ENCODE measurements around the gene STRN3.
"Not testable (repeated sequence)": the region's sequence is repeated elsewhere in the genome, so short reads cannot be mapped to it uniquely, and the experiment has no call there.

The STRN3 gene

DNA sequence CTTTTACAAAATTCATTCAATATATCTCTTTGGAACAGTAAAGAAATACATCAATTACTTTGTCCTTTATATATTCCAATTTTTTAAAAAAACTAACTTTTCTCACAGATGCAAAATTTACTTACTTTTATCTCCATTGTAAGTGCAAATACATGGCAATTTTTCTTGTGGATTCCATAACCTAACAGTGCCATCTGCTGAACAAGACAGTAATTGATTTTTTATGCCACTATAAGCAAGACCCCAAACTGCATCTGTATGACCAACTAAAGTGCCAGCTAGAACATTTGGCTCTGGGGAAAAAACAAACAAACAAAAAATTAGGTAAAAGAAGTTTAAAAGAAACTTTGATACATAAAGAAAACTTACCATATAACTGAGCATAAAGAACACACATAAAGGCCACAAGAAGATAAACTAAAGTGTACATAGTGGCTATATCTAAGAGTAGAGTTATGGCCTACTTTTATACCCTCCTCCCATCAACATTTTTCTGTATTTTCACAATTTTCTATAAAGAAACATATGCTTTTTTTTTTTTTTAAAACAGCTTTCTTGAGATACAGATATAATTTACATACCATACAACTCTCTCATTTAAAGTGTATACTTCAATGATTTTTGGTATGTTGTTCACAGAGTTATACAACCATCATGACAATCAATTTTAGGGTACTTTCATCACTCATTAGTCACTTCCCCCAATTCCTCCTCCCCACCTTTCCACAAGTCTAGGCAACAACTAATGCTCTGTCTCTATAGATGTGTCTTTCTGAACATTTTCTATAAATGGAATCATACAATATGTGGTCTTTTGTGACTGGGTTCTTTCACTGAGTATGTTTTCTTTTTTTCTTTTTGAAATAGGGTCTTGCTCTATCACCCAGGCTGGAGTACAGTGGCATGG, 119.2 kb downstream of the STRN3 start:
- no peak for ATAC-seq

DNA sequence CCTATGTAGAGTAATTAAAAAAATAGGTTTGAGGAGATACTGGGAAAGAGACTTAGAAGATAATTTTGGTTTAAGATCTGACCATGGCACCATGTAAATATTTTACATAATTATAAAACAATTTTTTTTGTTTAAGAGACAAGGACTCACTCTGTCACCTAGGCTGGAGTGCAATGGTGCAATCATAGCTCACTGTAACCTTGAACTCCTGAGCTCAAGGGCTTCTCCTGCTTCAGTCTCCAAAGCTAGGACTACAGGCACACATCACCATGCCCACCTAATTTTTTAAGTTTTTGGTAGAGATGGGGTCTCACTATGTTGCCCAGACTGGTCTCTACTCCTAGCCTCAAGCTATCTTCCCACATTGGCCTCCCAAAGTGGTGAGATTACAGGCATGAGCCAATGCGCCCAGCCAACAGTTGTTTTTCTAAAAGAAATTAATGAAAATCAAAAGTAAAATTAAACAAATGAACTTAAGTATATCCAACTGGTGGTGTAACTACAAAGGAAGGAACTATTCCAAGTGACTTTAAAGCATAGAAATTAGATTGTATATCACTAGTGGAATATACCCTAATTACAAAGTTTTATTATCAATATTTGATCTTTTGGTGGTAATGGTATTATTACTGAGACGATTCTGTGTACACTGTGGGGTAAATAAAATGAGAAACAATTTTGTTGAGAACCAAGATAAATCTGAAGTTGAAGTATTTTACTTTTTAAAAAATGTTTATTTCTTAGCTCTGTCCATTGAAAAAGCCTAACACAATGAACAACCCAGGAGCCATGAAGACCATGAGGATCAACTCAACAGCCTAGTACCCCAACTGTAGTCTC, 122.7 kb downstream of the STRN3 start:
- no peak for ATAC-seq

- not testable (repeated sequence) for ATAC-seq
These were observed 129.1 kb downstream of the STRN3 start for GRCh38 chr14:30897121-30897520.

DNA sequence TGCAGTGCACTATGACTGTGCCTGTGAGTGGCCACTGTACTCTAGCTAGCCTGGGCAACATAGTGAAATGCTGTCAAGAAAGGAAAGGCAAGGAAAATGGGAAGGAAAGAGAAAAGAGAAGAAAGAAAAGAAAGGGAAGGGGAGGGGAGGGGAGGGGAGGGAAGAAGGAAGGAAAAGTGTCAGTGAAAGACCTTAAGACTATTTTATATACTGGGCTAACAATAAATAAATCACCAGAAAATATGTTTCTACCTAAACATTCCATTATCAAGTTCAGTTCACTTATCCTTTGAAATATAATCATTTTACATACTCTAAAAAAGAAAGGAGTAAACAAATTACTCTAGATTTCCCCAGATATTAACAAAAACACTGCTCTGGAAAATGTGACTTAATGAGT, 129.7 kb downstream of the STRN3 start:
- no peak for ATAC-seq

DNA sequence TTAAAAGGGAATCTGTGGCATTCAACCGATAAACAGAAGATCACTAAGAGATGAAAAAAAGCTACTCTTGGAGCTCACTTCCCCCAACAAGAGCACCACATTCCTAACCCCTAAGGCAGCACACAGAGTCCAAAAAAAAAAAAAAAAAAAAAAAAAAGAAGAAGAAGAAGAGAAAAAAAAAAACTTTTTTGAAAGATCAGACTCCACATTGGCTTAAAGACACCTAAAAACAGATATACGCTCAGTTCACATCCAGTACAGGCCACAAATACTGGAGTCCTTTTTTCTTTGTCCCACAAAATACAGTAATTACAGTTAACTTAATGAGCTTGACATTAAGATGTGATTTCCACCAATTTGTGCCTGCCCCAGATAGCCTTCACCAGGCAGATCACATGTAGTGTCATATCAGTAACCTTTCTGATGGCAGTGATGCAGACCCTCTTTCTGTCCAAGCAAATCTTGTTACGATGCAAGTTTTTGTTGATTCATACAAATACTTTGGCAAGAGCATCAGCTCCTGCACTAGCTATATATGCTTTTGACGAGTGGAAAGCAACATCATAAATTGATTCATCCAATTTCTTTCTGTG, 131.2 kb downstream of the STRN3 start:
- no peak for ATAC-seq

DNA sequence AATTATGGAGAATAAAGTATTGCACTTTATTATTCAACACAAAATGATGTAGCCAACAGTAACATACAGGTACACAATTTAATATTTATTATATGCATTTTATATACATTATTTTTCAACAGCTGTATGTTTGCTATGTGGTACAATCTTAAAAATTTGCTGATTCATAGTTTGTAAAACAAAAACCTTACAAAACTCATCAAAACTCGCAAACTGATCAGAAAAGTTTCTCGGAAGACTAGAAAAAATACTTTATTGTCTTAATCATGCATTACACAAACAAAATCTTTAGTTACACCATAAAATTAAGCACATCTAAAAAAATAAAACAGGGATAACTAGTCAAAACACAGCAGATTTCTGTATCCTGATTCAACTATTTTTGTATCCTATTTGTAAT, 132.4 kb downstream of the STRN3 start:
- no peak for ATAC-seq

- ATAC-seq, result no peak
These were observed 137.0 kb downstream of the STRN3 start for GRCh38 chr14:30889244-30889594.

DNA sequence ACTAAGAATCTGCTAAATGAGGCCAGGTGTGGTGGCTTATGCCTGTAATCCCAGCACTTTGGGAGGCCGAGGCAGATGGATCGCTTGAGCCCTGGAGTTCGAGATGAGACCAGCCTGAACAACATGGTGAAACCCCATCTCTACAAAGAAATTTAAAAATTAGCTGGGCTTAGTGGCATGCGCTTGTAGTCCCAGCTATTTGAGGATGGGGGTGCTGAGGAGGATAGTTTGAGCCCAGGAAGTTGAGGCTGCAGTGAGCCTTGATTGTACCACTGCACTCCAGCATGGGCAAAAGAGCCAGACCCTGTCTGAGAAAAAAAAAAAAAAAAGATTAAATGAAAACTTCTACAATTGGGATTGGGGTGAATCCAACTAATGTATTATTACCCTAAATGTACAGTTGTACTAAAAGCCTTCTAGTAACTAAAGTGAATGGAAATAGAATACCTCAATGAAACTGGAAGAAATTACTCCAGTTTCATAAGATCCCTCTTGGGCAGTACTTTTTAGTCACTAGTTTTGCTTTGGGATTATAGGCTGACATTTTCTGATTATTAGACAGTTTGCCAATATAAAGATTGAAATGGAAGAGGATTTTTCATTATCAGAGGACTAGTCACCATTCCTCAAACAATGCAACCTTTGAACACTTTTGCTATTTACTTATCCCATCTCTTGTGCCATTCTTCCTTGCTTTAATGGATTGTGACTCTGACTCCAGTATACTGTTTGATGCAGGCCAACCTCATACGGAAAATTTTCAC, 137.5 kb downstream of the STRN3 start:
- no peak for ATAC-seq

- no peak for ATAC-seq
These were observed 140.1 kb downstream of the STRN3 start for GRCh38 chr14:30885840-30886740.

DNA sequence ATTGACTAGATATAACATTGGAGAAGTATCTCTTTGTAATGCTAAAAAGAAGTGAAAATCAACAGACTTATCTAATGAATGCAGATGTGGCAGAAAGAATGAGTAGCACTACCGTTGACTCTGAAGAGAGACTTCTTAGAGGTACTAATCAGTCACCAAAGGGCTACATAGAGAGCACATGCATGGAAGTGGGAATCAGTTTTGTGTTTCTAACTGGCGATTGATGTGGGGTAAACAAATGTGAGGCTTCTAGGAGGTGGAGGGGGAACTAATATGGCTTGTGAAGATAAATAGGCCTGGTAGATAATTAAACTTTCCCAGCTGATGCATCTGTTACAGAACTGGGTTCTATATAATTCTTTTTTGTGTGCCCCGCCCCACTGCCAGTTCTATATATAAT, 141.3 kb downstream of the STRN3 start:
- no peak for ATAC-seq

- no peak for ATAC-seq
These were observed 142.5 kb downstream of the STRN3 start for GRCh38 chr14:30883508-30884294.

DNA sequence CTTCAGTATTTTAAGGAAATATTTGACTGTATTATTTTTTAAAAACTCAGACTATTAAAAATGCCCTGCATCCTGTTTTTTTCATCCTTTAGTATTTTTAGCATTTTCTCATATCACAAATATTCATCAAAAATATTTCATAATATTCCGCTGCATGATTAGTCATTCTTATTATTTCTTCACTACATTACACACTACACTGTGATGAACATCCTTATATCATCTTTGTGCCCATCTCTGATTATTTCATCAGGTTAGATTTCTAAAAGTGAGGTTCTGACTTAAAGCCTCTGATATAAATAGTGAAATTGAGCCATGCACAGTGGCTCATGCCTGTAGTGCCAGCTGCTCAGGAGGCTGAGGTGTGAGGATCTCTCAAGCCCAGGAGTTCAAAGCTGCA, 143.7 kb downstream of the STRN3 start:
- ATAC-seq, result no peak

DNA sequence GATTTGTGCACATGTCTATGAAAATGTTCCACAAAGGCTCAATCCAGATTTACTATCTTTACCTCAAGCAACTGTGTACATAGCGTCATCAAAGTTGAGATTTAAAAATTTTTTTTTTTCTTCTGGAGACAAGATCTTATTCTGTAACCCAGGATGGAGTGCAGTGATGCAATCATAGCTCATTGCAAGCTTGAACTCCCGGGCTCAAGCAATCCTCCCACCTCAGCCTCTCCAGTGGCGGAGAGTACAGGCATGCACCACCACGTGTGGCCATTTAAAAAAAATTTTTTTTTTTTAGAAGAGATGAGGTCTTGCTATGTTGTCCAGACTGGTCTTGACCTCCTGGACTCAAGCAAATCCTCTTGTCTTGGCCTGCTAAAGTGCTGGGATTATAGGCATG, 149.5 kb downstream of the STRN3 start:
- ATAC-seq, result no peak

GRCh38 chr14:30875788-30876053, 150.5 kb downstream of the STRN3 start:
- ATAC-seq, result no peak

GRCh38 chr14:30874999-30875787, 151.0 kb downstream of the STRN3 start:
- ATAC-seq, result peak; percentile 21 to 36

DNA sequence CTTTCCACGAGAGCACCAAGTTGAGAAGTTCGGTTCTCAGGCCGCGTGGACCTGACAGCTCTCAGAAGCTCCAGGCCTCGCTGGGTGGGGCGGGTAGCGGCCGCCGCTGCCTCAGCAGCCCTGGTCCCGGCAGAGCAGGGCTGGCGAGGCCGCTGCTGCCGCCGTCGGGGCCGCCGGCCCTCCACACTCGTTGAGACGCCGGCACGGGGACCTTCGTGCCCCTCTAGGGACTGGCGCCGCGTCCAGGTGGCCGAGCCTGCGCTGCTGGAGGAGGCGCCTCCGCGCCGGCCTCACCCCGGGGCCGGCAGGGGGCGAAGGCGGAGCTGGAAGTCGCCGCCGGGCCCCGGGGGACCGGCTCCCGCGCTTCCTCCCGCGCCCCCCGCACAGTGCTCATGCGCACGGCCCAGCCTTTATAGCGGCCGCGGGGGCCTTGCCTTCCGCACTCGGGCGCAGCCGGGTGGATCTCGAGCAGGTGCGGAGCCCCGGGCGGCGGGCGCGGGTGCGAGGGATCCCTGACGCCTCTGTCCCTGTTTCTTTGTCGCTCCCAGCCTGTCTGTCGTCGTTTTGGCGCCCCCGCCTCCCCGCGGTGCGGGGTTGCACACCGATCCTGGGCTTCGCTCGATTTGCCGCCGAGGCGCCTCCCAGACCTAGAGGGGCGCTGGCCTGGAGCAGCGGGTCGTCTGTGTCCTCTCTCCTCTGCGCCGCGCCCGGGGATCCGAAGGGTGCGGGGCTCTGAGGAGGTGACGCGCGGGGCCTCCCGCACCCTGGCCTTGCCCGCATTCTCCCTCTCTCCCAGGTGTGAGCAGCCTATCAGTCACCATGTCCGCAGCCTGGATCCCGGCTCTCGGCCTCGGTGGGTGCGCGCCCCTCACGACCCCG, 151.8 kb downstream of the STRN3 start, which contains the start of gene COCH:
TSS of gene COCH (plus strand) at position 440 of the 879 bp plus-strand sequence. CDS start at position 820, 380 bp downstream.
- ATAC-seq, result peak; percentile 60 to 64

DNA sequence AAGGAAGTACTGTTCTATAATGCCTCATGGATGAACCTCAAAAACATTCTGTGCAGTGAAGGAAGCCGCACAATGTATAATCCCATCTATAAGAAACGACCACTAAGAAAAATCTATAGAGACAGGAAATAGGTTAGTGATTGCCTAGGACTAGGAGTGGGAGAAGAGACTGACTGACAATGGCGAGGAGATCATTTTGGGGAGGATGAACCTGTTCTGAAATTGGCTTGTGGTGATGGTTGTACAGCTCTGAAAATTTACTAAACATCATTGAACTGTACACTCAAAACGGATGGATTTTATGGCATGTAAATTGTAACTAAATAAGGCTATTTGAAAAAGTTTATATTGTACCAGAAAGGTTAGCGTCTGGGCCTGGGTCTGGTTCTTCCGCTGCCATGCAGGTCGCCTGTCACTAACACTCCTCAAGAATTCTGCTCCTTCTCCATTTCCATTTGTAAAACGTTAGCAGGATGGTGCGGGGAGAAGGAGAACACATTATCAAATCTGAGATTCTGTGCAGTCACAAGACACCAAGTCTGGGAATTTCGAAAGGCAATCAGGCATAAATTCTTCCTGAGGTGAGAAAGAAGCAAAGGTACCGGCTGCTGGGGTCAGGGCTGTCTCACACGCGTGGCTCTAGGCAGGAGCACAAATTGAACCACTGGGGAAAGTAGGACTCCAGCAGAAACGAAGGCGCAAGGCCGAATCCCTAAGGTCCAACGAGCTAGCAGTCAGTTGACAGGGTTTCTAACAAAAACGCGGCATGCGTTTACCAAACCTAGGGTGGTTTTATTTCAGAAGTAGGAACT, 152.7 kb downstream of the STRN3 start:
- ATAC-seq, result no peak

DNA sequence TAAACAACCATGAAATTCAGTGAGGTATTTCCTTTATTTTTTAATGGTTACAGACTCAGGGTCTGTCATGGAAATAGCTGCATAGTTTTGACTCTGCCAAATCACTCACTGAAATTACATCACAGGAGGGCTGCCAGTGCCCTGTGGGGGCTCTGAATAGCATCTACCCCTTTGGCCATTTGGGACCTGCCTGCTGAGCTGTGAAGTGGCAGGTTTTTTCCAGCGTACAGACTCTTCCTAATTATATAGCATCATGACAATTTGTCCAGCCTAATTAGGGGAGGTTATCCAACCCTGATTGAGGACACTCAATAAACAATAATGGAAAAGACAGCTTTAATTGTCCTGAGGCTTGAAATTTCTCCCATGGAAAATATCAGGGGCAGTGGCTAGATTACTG, 153.6 kb downstream of the STRN3 start:
- no peak for ATAC-seq

All from activated CD4-positive, CD25-positive, alpha-beta regulatory T cell treated with anti-CD3 and anti-CD28 coated beads, Interleukin-2, amount 50 U/mL, for 24 hours (primary cell).